SHP77 (cell line): ENCODE data around the gene KIAA1614.
A peak's percentile ranks its signal among the peaks of the same experiment; 100 is the strongest.

Source experiments
- DNase-seq, 2 experiments: peaks; one replicate each; lab custom pipeline; 2025; lab: John Stamatoyannopoulos, UW

KIAA1614 gene, protein sequence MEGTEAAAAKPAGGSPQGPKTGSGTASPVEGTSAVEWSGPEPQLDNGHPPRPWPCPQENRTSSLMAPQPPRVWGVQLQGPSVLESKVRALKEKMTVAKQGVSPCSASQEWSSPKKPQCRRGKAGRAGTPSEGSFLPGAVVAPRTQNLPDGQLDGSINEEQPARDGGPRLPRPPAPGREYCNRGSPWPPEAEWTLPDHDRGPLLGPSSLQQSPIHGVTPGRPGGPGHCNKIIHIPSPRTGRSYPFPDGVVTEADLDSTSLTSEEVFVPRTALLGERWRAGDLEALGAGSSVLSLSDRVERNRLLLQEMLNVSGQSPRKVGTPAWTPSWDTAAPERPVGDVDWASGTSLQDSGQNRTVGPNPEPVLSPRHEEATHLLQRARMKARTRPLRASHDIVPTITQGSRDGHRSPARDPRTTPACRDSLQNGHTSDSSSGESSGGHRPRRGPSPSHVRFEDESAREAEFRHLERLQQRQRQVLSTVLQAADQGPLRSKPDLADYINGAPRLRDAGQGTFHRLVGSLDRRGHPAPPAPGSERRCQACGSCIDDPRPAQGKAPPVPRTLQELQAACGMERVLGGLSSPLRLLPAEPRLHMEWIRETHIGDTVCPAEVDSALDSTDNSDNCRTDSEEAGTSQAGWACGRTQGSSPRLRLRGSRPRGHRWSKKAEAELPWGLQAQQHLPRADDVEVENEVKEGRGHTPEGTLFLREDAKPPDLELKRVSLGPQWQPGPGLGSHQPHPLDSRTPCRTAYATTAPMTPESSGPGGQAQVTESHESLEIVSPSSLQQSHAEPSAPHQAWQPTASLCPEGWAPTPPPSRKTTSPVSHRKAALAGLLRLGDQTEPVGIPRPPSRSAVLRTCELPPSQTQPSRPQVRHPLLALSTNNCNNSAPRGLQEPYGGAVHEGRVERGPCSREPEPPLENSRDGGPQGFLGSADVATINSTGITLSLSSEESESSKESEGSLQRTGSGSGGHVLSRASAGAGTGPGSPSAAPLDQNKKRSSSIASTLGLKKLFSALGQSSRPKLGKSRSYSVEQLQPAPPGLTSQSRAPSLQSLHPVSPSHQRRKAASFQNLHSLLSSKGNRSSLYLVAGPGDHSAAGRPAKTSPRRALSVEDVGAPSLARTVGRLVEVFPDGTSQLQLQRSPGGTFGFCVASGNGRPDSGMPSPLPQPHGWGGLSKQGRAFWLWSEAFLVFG

DNA sequence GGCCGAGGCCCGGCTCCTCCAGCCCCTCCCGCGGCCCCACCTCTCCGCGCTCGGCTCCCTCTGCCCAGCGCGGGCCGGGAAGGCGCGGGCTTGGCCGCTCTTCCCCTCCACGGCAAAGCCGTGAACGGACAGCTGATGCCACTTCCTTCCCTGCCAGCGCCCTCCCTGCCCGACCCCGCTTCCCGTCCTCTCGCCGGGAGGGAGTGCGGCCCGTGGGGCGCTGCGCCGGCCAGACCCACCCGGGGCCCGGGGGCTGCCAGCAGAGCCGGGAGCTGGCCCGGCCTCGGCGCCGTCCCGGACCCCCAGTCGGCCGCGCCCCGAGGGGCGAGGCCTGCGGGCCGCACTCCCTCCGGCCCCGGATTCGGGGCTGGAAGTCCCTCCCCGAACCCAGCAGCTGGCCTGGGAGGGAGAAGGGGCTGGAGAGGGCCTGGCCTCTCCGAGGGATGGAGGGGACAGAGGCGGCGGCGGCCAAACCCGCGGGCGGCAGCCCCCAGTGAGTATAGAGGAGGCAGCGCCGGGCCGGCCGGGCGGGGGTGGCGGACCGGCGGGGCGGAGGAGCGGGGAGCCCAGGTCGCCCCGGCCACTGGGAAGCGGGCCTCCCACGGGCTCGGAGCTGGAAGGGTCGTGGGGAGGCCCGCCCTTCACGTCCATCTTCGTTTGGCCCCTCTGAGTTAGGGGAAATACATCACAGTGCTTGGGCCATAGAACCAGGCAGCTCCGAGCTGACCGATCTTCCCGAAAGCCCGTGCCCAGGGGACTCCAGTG lies at the start of gene KIAA1614:
TSS of gene KIAA1614 (plus strand) at position 97 of the 765 bp plus-strand sequence. CDS start at position 444, 347 bp downstream.
- DNase-seq = no peak

DNA sequence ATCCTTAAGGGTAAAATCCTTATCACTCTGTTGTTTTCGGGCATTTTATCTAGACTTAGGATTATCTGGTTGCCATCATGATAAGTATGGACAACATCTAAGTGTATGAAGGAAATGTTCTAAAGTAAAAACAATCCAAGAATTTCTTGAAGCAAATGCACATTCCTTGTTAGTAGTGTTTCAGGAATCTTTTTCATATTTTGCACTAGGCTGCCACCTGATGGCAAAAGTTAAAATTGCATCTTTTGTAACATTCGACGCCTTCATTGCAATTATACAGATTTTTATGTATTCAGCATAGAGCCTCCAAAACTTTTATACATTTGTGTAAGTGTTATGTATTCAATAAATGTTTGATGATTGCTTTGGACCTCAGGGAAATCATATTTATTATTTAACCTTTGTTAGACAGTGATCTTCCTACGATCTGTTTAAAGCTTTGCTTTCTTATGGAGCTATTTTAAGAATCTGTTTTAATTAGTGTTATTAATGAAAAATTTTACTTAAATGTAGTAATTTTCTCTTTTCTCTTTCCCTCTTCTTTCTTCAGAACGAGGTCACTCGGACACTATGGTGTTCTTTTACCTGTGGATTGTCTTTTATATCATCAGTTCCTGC lies 49.4 kb upstream of the KIAA1614 start:
- peak; percentile 17 to 27 for DNase-seq

DNA sequence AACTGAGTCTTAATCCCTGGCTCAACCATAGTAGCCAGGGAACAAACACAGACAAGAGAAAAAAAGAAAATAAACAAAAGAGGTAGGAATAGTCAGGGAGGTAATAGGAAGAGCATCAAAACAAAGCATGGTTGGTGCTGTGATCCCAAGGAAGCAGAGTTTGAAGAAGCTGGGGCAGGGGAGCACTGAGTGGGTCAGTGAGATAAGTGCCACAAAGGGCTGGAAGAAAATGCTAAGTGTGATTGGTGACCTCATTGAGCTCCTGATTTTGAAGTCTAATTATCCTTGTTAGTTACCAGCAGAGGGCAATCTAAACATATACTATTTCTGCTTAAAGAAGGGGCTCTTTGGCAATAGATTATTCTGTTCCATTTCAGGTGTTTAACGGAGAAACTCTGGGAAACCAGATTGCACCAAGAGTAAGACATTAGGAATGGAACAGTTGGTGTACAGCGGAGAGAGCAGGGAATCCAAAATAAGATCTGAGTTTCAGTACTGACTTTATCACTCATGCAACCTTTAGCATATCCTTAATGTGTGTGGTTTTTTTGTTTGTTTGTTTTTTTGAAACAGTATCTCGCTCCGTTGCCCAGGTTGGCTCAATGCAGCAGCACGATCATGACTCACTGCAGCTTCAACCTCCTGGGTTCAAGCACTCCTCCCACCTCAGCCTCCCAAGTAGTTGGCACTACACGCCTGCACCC lies 30.7 kb upstream of the KIAA1614 start:
- peak; percentile 30 for DNase-seq

DNA sequence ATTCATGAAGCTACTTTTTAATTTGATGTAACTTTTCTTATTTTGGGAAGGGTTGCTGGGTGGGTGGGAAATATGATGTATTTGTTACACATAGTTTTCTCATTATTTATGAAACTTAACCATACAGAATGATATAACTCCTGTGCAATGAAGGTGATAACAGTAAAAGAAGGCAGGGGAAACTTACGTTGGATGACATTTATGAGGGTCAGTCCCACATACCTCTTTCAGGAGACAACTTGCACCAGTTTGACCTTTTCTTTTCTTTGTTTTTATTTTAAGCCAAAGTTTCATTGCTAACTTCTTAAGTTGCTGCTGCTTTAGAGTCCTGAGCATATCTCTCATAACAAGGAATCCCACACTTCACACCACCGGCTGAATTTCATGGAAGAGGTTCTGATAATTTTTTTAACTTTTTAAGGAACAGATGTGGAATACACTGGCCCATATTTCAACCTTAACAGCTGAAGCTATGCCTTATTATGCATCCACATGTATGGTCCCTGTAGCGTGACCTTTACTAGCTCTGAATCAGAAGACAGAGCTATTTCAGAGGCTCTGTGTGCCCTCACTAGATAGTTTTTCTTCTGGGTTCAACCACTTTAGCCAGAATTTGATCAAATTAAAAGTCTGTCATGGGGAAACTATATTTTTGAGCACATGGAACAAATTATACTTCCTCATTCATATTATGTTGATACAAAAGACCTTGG lies 28.0 kb upstream of the KIAA1614 start:
- no peak for DNase-seq

DNA sequence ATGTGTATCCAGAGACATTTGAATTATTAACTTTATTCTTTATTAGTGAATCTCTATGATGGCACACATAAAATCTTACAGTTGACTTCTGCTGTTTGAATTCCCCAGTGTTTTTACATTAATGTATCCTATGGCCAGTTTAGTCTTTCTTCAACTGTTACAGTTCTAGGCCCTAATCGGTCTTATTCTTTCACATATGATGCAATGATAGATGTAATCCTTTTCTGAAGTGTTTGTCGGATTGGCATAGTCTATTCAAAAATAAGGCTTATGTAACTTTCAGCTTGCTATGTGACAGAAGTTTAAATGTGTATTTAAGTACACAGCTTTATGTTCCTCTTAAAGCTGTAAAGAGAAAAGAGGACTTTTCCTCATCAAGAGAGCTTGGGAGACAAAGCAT lies 26.4 kb upstream of the KIAA1614 start:
- no peak for DNase-seq

DNA sequence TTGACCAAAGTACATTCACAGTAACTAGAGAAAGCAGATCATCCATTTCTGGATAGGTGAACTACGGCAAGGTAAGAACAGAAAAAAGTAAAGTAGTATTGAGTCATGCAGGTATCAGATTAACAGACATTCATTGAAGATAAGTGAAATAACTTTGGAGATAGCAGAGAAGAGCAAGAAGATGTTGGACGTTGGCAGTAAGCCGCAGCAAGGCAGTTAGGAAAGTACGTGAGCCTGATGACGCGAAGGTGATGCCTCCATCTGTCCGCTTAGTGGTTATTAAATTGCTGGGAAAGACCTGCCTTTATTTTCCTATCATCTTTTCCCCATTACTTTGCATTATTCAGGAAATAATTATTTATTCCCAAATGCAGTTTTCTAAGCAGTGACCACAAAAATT lies 24.9 kb upstream of the KIAA1614 start:
- no peak for DNase-seq

DNA sequence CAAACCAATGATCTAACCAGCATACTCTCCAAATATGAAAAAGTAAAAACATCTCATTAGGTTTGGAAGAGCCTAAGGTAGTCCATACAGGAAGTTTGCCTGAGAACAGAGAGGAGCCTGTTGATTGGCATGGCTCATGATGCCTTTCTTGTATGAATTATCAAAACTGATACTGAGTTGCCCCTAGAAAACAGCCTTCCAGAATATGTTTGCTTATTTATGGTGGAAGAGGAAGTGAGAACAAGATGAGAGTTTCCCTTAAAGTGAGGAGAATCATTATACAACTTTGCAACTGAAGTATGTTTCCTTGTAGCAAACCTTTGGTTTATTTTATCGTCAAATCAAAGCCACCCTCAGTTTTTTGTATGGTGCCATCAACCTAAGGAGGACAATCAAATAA lies 23.8 kb upstream of the KIAA1614 start:
- no peak for DNase-seq

DNA sequence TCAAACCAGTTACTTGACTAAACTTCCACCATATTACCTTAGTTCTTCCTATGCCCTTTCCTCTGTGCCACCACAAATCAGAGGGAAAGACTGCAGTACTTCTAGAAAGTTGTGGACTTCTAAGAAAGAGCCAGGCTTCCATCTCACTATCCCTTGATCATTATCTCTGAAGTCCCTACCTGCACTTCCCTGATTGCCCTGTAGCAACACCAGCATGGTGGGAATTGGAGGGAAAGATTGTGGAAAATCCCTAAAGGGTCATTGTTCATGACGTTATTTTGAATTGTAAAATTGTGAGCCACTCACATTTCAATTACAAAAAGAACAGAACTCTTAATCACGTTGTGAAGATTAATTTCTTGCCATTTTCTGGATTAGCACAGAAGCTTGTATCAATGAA lies 23.4 kb upstream of the KIAA1614 start:
- DNase-seq = no peak

DNA sequence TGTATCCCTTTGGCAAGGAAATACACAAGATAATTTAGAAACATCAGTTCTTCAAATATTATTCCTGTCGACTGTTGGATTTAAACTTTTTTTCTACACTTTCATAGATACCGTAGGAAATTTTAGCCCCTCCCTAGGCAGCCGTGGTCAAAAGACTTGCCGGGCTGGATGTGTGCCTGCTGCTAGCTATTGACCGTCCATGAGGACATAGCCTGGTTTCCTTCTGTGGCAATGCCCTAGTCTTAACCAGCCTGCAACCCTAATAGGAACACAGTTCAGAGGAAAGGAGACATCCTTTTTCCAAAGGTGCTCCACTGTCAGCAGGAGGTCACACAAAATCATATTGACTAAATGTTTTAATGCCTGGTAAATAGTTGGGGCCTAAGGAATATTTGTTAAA lies 20.4 kb upstream of the KIAA1614 start:
- DNase-seq = no peak

DNA sequence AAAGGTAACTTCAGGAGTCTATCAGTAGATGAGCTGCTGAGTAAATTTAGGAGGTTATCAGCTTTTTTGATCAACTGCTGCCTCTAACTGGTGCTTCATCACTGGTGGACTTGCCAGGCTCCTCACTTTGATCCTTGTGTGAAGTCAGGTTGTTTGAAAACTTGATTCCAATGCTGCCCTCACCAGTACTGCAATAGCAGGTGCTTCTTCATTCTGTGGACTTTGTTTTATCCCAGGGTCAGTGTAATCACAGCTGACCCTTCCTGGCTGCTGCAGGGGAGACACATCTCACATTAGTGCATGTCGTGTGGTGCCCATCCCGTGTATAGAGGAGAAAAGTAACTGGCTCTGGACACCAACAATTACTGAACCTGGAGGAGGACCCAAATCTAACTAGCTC lies 20.0 kb upstream of the KIAA1614 start:
- DNase-seq = no peak

DNA sequence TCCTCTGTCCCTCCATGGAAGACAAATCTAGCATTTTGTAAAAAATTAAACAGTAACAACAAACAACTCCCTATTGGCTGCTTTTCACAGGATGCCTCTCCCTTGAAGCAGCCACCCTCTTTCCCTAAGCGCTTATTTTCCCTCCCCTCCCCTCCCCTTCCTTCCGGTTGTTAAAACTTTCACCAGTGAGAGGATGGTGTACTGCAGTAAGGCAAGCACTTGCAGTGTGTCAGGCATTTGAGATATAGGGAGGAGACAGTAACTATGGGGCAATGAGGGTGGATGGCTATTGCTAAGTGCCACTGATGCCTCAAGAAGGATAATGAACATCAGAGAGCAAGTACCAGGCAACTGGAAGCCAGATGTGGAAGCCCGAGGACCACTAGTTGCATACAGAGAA lies 19.1 kb upstream of the KIAA1614 start:
- DNase-seq = no peak

DNA sequence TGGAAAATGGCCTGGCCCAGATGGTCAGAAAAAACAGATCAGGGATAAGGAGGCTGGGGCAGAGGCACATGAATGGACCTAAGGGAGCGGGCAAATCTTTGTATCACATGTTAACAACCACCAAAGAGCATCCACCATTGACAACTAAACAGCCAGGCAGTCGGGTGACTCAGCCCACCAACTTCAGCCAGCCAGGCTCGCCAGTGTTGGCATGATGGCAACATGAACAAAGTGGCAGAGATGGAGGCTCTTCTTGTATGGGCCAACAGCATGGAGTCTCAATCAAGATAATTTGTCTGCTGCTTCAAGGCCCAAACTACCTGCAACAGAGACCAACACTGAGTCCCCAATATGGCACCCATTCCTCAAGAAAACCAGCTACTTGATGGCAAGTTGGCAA lies 16.5 kb upstream of the KIAA1614 start:
- DNase-seq = no peak

DNA sequence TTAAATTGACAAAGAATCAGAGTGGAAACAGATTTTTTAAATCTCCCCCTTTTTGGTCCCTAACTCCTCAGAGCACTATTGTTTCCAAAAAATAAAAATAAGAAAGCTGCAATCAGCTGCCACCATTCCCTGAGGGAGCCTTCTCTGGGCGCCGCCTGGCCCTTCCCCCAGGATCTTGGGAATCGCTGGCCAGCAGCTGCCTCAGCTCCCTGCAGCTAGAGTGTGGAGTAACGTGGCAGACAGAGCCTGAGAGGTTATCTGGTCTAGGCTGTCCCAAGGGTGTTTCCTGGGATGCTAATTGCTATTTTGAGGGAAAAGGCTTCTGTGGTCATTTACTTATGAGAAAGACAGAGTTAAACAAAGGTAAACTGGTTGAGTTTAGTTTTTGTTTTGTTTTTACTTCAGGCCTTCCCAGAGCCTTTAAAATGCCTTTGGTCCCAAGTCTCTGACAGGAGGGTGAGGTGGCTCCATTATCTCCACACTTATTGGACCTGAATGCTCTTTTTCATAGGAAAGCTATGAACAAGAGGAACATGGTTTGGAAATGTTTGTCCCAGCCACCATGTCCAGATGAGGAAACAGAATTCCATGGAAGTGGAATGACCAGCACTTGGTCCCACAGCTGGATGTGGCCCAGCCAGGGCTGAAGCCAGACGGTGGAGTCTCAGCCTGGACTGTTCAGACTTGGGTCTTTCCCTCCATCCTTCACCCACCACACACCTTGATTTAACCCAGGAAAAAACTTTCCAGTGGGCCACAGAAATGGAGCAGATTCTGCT lies 14.1 kb upstream of the KIAA1614 start:
- DNase-seq = no peak

DNA sequence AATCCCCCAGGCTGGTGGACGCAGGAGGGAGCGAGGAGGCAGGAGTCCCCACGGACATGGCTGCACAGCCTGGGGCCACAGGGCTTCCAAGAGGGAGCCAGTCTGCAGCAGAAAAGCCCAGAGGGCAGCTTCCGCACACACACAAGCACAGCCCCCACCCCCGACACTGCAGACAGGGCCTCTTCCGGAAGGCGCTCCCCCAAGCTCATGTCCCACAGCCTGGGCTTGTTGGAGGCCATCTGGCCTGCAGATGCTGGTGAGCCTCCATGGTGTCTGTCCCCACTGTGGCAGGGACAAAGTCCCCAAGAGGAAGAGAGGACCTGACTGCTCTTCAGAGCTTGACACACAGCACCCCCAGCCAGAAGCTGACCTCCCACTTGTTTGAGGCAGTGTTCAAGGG lies 13.4 kb upstream of the KIAA1614 start:
- no peak for DNase-seq

DNA sequence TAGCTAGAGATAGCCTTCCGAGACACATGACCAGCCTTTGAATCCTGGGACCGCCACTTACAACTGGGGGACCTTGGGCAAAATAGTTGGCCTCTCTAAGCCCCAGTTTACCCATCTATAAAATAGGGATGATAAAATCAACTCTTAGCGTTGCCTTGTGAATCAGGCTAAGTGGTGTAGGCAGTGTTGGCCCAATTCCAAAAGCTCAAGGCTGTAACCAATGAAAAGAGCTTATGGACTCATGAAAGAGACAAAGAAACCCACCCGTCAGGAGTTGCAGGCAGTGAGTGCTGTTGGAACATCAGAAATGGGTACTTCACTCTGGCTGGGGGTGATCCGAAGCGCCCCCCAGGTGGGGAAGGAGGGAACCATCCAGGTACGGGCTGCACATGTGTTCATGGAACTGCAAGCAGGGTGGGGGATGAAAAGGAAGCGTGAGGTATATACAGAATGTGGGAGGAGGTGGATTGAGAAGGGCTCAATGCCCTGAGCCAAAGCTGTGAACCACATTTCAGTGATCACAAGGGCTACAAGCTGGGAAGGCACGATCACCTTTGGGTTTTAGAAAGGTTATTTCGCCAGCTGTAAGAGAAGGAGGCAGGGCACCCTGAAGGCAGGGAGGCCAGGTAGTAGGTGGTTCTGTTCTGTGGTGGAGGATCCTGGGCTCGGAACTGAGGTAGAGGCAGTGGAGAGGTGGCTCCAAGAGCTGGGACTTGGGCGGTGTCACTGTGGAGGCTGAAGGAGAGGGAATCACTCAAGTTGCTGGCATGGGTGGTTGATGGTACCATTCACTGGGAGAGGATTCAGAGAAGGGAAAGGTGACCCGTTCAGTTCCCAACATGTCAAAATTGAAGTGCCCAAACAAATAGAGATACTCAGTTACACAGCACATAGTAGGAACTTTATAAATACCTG lies 11.4 kb upstream of the KIAA1614 start:
- no peak for DNase-seq

DNA sequence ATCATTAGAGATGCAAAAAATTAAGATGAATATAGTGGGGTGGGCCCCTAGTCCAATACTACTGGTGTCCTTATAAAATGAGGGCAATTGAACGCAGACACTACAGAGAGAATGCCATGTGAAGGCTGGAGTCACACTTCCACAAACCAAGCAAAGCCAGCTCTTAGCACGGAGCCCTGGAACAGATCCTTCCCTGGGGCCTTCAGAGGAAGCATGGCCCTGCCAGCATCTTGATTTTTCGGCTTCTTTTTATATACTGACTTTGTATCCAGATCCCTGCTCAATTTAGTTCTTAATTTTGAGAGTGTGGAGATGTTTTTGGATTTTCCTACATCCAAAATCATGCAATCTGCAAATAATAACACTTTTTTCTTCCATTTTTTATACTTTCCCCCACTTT lies 10.2 kb upstream of the KIAA1614 start:
- DNase-seq = no peak

DNA sequence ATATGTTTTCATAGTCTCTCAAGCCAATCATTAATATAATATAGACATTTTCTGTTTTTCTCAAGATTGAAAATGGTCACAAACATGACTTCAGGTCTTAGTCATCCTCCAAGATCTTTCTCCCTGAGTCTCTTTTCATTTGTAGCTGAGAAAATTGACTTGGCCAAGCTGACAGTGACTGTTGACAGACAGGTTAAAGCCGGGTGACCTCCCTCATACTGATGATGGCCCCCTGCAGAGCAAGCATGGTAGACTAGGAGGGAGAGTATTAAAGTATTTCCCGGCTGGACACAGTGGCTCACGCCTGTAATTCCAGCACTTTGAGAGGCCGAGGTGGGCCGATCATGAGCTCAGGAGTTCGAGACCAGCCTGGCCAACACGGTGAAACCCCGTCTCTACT lies 6.8 kb upstream of the KIAA1614 start:
- DNase-seq = no peak

DNA sequence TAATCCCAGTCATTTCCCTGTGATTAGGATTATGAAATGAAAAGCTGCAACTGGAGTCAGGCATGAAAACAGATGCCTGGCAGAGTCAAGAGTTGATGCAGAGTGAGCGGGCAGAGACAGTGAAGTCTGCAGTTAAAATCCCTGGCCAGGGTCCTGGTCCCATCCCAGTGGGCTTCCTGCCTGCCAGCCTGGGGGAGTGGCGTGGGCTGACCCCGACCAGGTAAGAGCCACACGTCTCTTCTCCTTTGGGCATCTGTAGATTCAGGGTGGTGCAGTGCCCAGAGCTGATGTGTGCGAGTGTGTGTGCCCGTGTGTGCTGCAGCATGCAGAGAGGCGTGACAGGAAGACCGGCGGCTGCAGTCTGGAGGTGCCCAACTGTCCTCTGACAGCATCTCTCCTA lies 6.2 kb upstream of the KIAA1614 start:
- no peak for DNase-seq
